SHP77 treated with DMSO at 0.1 percent for 48 hours (cell line): ENCODE results near the gene AMMECR1L.
"Not testable (repeated sequence)": the region's sequence is repeated elsewhere in the genome, so short reads cannot be mapped to it uniquely, and the experiment has no call there.

Experiments used
- DNase-seq: peaks from one replicate; lab custom pipeline; 2025; lab: John Stamatoyannopoulos, UW

Gene AMMECR1L

GRCh38 chr2:127841466-127842178 lies 44.1 kb downstream of the AMMECR1L start:
- DNase-seq = no peak

GRCh38 chr2:127840893-127841292 lies 44.9 kb downstream of the AMMECR1L start:
- DNase-seq = no peak

GRCh38 chr2:127834951-127835350 lies 50.8 kb downstream of the AMMECR1L start:
- DNase-seq = no peak

- no peak for DNase-seq
These were observed 55.9 kb downstream of the AMMECR1L start for GRCh38 chr2:127829845-127830246.

- not testable (repeated sequence) for DNase-seq
These were observed 59.0 kb downstream of the AMMECR1L start for GRCh38 chr2:127826708-127827107.

GRCh38 chr2:127826047-127826446 lies 59.7 kb downstream of the AMMECR1L start:
- DNase-seq = no peak

- DNase-seq = no peak
These were observed 65.6 kb downstream of the AMMECR1L start for GRCh38 chr2:127820080-127820668.

- no peak for DNase-seq
These were observed 66.8 kb downstream of the AMMECR1L start for GRCh38 chr2:127818794-127819425.

- DNase-seq = no peak
These were observed 67.5 kb downstream of the AMMECR1L start for GRCh38 chr2:127818241-127818640.

- DNase-seq = no peak
These were observed 71.1 kb downstream of the AMMECR1L start for GRCh38 chr2:127814677-127815076.

GRCh38 chr2:127812441-127812840 lies 73.3 kb downstream of the AMMECR1L start:
- DNase-seq = not testable (repeated sequence)
